HG03108 (cell line): ENCODE measurements around the gene SLC4A7.

Source experiments
- ATAC-seq: cut with Tn5 transposase; IDR thresholded peaks from one replicate; pipeline ENCODE4 v1.9.1; 2021; ENCODE audit warnings: moderate library complexity; ENCODE audit not compliant: unreplicated experiment

SLC4A7 gene

GRCh38 chr3:27326629-27327545 is 157.3 kb downstream of the SLC4A7 start:
- ATAC-seq = no peak

- ATAC-seq = no peak
Observed at GRCh38 chr3:27326202-27326601, 158.0 kb downstream of the SLC4A7 start.

- no peak for ATAC-seq
Observed at GRCh38 chr3:27325419-27325818, 158.8 kb downstream of the SLC4A7 start.

GRCh38 chr3:27324686-27325085 is 159.5 kb downstream of the SLC4A7 start:
- ATAC-seq = no peak

- ATAC-seq = no peak
Observed at GRCh38 chr3:27323087-27323570, 161.1 kb downstream of the SLC4A7 start.
